HepG2 (cell line): ENCODE measurements around the gene SERTAD1. TPM values are rescaled to one million over a fixed set of nuclear protein-coding genes. Genes with fewer than 3 reads are reported as not detected.

Source experiments
- ADNP ChIP-seq: sonication (generic); formaldehyde crosslinking; IDR thresholded peaks from 2 replicates; pipeline ENCODE4 v1.4.0; 2020; ENCODE audit warnings: missing genetic modification reagents
- ARNT ChIP-seq: fragments of 450-650 bp; IDR thresholded peaks from 2 replicates; pipeline ENCODE4 v1.6.1; 2017
- ARNT2 ChIP-seq: sonication (generic); formaldehyde crosslinking; IDR thresholded peaks from 2 replicates; pipeline ENCODE4 v1.8.0; 2022; ENCODE audit warnings: mild to moderate bottlenecking, low read depth, missing genetic modification reagents, moderate library complexity
- CBX2 ChIP-seq, 2 experiments: fragments of 200-600 bp in 1 of 2; sonication (generic); formaldehyde crosslinking in 1 of 2; IDR thresholded peaks; 2 replicates each; pipeline versions ENCODE4 v1.7.0 to v1.8.1; 2018 to 2022; ENCODE audit warnings: low read depth in 2 of 2, low read length in 1 of 2, mild to moderate bottlenecking in 1 of 2, missing genetic modification reagents in 1 of 2
- CREB3 ChIP-seq: sonication (generic); formaldehyde crosslinking; IDR thresholded peaks from 2 replicates; pipeline ENCODE4 v1.5.0; 2020; ENCODE audit warnings: missing genetic modification reagents
- FOXA3 ChIP-seq: IDR thresholded peaks from 2 replicates; pipeline ENCODE4 v1.6.1; 2016; ENCODE audit warnings: missing genetic modification reagents, missing compliant biosample characterization
- HINFP ChIP-seq: sonication (generic); formaldehyde crosslinking; IDR thresholded peaks from 2 replicates; pipeline ENCODE4 v1.4.0; 2020; ENCODE audit warnings: low read depth, mild to moderate bottlenecking, missing genetic modification reagents
- KAT7 ChIP-seq: IDR thresholded peaks from 2 replicates; pipeline ENCODE4 v1.6.1; 2018; ENCODE audit warnings: borderline replicate concordance, missing compliant biosample characterization
- KMT2A ChIP-seq: sonication (generic); formaldehyde crosslinking; IDR thresholded peaks from 2 replicates; pipeline ENCODE4 v1.4.0; 2020; ENCODE audit warnings: missing genetic modification reagents
- MLXIP ChIP-seq: sonication (generic); formaldehyde crosslinking; IDR thresholded peaks from 2 replicates; pipeline ENCODE4 v1.9.0; 2021; ENCODE audit warnings: missing genetic modification reagents, borderline replicate concordance
- MYC ChIP-seq: sonication (generic); formaldehyde crosslinking; IDR thresholded peaks from 2 replicates; pipeline ENCODE4 v1.9.0; 2021; ENCODE audit warnings: missing genetic modification reagents, borderline replicate concordance
- NFE2 ChIP-seq: sonication (generic); formaldehyde crosslinking; IDR thresholded peaks from 2 replicates; pipeline ENCODE4 v1.4.0; 2020; ENCODE audit warnings: missing genetic modification reagents
- NFRKB ChIP-seq: fragments of 450-650 bp; IDR thresholded peaks from 2 replicates; pipeline ENCODE4 v1.6.1; 2017
- NR2F2 ChIP-seq: IDR thresholded peaks from 2 replicates; pipeline ENCODE4 v1.6.1; 2012; ENCODE audit warnings: low read depth, inconsistent platforms, borderline replicate concordance
- PHF5A ChIP-seq: IDR thresholded peaks from one replicate; pipeline ENCODE4 v1.6.1; 2018; ENCODE audit warnings: low read depth, missing genetic modification reagents; ENCODE audit not compliant: unreplicated experiment
- PREB ChIP-seq: sonication (generic); formaldehyde crosslinking; IDR thresholded peaks from 2 replicates; pipeline ENCODE4 v1.4.0; 2020; ENCODE audit warnings: missing genetic modification reagents
- SKI ChIP-seq: fragments of 450-650 bp; IDR thresholded peaks from one replicate; pipeline ENCODE4 v1.6.1; 2018; ENCODE audit warnings: mild to moderate bottlenecking; ENCODE audit not compliant: partially characterized antibody
- YY1 ChIP-seq: IDR thresholded peaks from 2 replicates; pipeline ENCODE4 v1.6.1; 2011; ENCODE audit warnings: low read length, low read depth, moderate library complexity, mild to moderate bottlenecking; ENCODE audit not compliant: insufficient read depth, insufficient replicate concordance
- ZBTB42 ChIP-seq: sonication (generic); formaldehyde crosslinking; IDR thresholded peaks from 2 replicates; pipeline ENCODE4 v1.5.0; 2020; ENCODE audit warnings: mild to moderate bottlenecking, missing genetic modification reagents
- ZFP41 ChIP-seq: sonication (generic); formaldehyde crosslinking; IDR thresholded peaks from 2 replicates; pipeline ENCODE4 v1.4.0; 2020; ENCODE audit warnings: mild to moderate bottlenecking, missing genetic modification reagents, borderline replicate concordance
- ZNF577 ChIP-seq: sonication (generic); formaldehyde crosslinking; IDR thresholded peaks from 2 replicates; pipeline ENCODE4 v1.4.0; 2020; ENCODE audit warnings: mild to moderate bottlenecking, low read depth, missing genetic modification reagents, borderline replicate concordance
- ZNF746 ChIP-seq: sonication (generic); formaldehyde crosslinking; IDR thresholded peaks from 2 replicates; pipeline ENCODE4 v1.8.0; 2022; ENCODE audit warnings: mild to moderate bottlenecking, missing genetic modification reagents
- ZNF780A ChIP-seq: sonication (generic); formaldehyde crosslinking; IDR thresholded peaks from 2 replicates; pipeline ENCODE4 v1.8.0; 2022; ENCODE audit warnings: mild to moderate bottlenecking, missing genetic modification reagents, moderate library complexity
- ZSCAN9 ChIP-seq: IDR thresholded peaks from 2 replicates; pipeline ENCODE4 v1.6.1; 2016; ENCODE audit warnings: borderline replicate concordance
- polyA plus RNA-seq, 8 experiments: library from polyadenylated mRNA; depleted of rRNA in 3 of 8; stranded (reverse) in 7 of 8; unstranded in 1 of 8; fragments of >200 nt; fragmentation: Illumina TruSeq in 4 of 8; extraction: Trizol in 4 of 8; gene quantifications; 2 replicates each; pipeline versions ENCODE4 v1.2.1 to v1.2.3, GENCODE V29; 2011 to 2016; ENCODE audit warnings: low read depth in 4 of 8, missing spikeins in 1 of 8, mixed read lengths in 1 of 8; ENCODE audit not compliant: insufficient read depth in 1 of 8
- total RNA-seq, 5 experiments: library from RNA; depleted of rRNA; stranded (reverse); fragments of >200 nt; fragmentation: Illumina TruSeq; extraction: Trizol; gene quantifications; 2 replicates each; pipeline ENCODE4 v1.2.3, GENCODE V29; 2016; ENCODE audit warnings: low read depth in 1 of 5

Gene SERTAD1
- total and polyA plus RNA-seq, 2 of the 13 experiments (the other 11 are each of a cell fraction or from before 2014, with no cell fraction given): 4.3 to 4.5 TPM

- TF ChIP-seq PREB (CRISPR knock-in tag): no peak
- no peak for TF ChIP-seq ZNF780A (CRISPR knock-in tag)
- TF ChIP-seq KMT2A: peak; percentile 18; the same call in 1 of the 2 replicates
- TF ChIP-seq ZSCAN9: no peak
- TF ChIP-seq ZNF746 (CRISPR knock-in tag): peak; percentile 79
- peak; percentile 48; the same call in 1 of the 2 replicates for TF ChIP-seq ADNP (CRISPR knock-in tag)
- no peak for TF ChIP-seq HINFP
- TF ChIP-seq PHF5A (CRISPR knock-in tag): peak; percentile 3
- TF ChIP-seq SKI: peak; percentile 84
- no peak for TF ChIP-seq ZFP41
- no peak; the same call in 1 of the 2 replicates for TF ChIP-seq ZBTB42 (CRISPR knock-in tag)
- no peak for TF ChIP-seq ZNF577 (CRISPR knock-in tag)
- TF ChIP-seq KAT7 (CRISPR knock-in tag): peak; percentile 77; the same call in 1 of the 2 replicates
- TF ChIP-seq YY1: peak; percentile 55
- TF ChIP-seq ARNT2: peak; percentile 93
- peak; percentile 88 for TF ChIP-seq MYC
- TF ChIP-seq FOXA3: peak; percentile 25
- TF ChIP-seq CBX2 (IDR thresholded peaks at IDR 0.05; ENCODE audit: low read depth, low read length): no peak
- TF ChIP-seq CBX2 (CRISPR knock-in tag; IDR thresholded peaks at IDR 0.05; ENCODE audit: low read depth): no peak
- TF ChIP-seq ARNT: no peak
- peak; percentile 34; the same call in 1 of the 2 replicates for TF ChIP-seq NR2F2
- no peak for TF ChIP-seq CREB3 (CRISPR knock-in tag)
- no peak for TF ChIP-seq NFE2 (CRISPR knock-in tag)
- no peak for TF ChIP-seq MLXIP (CRISPR knock-in tag)
- no peak for TF ChIP-seq NFRKB
Measured at GRCh38 chr19:40420766-40421765, 4.7 kb downstream of the SERTAD1 start (continued).
